ENCODE results near the gene VRK1.

The VRK1 gene

GRCh38 chr14:96754162-96754844 is 42.9 kb upstream of the VRK1 start:
- no peaks in the 10 kb centered on the region for H3K9me3 ChIP-seq (ENCODE audit: insufficient read depth, low read length)
- no peak overlapping the region for H3K9ac ChIP-seq (ENCODE audit: low read length)
- TF ChIP-seq EZH2phosphoT487 (conservative IDR thresholded peaks at IDR 0.05; ENCODE audit: low read length): no peak
- TF ChIP-seq CTCF (IDR thresholded peaks at IDR 0.05; ENCODE audit: insufficient read depth, low read length, poor library complexity, severe bottlenecking): no peak
- H3K4me2 ChIP-seq (ENCODE audit: low read depth, low read length, poor library complexity, severe bottlenecking): no peak overlapping the region
- H3K27ac ChIP-seq (ENCODE audit: low read depth, low read length): no peak overlapping the region
- no peaks in the 10 kb centered on the region for H4K20me1 ChIP-seq (ENCODE audit: low read depth, low read length)
- H3K9me2 ChIP-seq (replicated peaks; ENCODE audit: insufficient read depth, low read length): no peaks in the 10 kb centered on the region
- no peaks in the 10 kb centered on the region for H3F3A ChIP-seq (ENCODE audit: insufficient read depth)
- no peak overlapping the region for H2AFZ ChIP-seq (ENCODE audit: low read depth, low read length, severe bottlenecking)
- no peaks in the 10 kb centered on the region for H3K27me3 ChIP-seq (ENCODE audit: low read length)
- H3K36me3 ChIP-seq (ENCODE audit: low read length): no peaks in the 10 kb centered on the region
- H3K79me2 ChIP-seq (ENCODE audit: insufficient read depth, low read length): no peaks in the 10 kb centered on the region
- no peak overlapping the region for H3K4me3 ChIP-seq (ENCODE audit: insufficient read depth, low read length, poor library complexity, severe bottlenecking)

GRCh38 chr14:96754845-96755184 is 42.4 kb upstream of the VRK1 start:
- Histone ChIP-seq H2AFZ (ENCODE audit: low read depth, low read length, severe bottlenecking) (no peak overlapping the region), H3F3A (ENCODE audit: insufficient read depth) (no peaks in the 10 kb centered on the region), H3K4me2 (ENCODE audit: low read depth, low read length, poor library complexity, severe bottlenecking) (no peak overlapping the region), H4K20me1 (ENCODE audit: low read depth, low read length) (no peaks in the 10 kb centered on the region), H3K27me3 (ENCODE audit: low read length) (no peaks in the 10 kb centered on the region), H3K9ac (ENCODE audit: low read length) (no peak overlapping the region), H3K36me3 (ENCODE audit: low read length) (no peaks in the 10 kb centered on the region), H3K9me2 (replicated peaks; ENCODE audit: insufficient read depth, low read length) (no peaks in the 10 kb centered on the region), H3K4me3 (ENCODE audit: insufficient read depth, low read length, poor library complexity, severe bottlenecking) (no peak overlapping the region), H3K27ac (ENCODE audit: low read depth, low read length) (no peak overlapping the region), H3K9me3 (ENCODE audit: insufficient read depth, low read length) (no peaks in the 10 kb centered on the region), H3K79me2 (ENCODE audit: insufficient read depth, low read length) (no peaks in the 10 kb centered on the region)
- no peak for TF ChIP-seq EZH2phosphoT487 (conservative IDR thresholded peaks at IDR 0.05; ENCODE audit: low read length)
- TF ChIP-seq CTCF (IDR thresholded peaks at IDR 0.05; ENCODE audit: insufficient read depth, low read length, poor library complexity, severe bottlenecking): no peak

GRCh38 chr14:96756745-96757144 is 40.4 kb upstream of the VRK1 start:
- no peak overlapping the region for H3K9ac ChIP-seq (ENCODE audit: low read length)
- TF ChIP-seq CTCF (IDR thresholded peaks at IDR 0.05; ENCODE audit: insufficient read depth, low read length, poor library complexity, severe bottlenecking) (no peak), EZH2phosphoT487 (conservative IDR thresholded peaks at IDR 0.05; ENCODE audit: low read length) (no peak)
- H2AFZ ChIP-seq (ENCODE audit: low read depth, low read length, severe bottlenecking): no peak overlapping the region
- H3K9me2 ChIP-seq (replicated peaks; ENCODE audit: insufficient read depth, low read length): no peaks in the 10 kb centered on the region
- H4K20me1 ChIP-seq (ENCODE audit: low read depth, low read length): no peaks in the 10 kb centered on the region
- H3K4me3 ChIP-seq (ENCODE audit: insufficient read depth, low read length, poor library complexity, severe bottlenecking): no peak overlapping the region
- H3K27ac ChIP-seq (ENCODE audit: low read depth, low read length): no peak overlapping the region
- H3K27me3 ChIP-seq (ENCODE audit: low read length): no peaks in the 10 kb centered on the region
- no peaks in the 10 kb centered on the region for H3K9me3 ChIP-seq (ENCODE audit: insufficient read depth, low read length)
- H3K4me2 ChIP-seq (ENCODE audit: low read depth, low read length, poor library complexity, severe bottlenecking): no peak overlapping the region
- no peaks in the 10 kb centered on the region for H3K36me3 ChIP-seq (ENCODE audit: low read length)
- H3K79me2 ChIP-seq (ENCODE audit: insufficient read depth, low read length): no peaks in the 10 kb centered on the region
- no peaks in the 10 kb centered on the region for H3F3A ChIP-seq (ENCODE audit: insufficient read depth)
